Pancreas (tissue), 10 donors: ENCODE results near the gene ETFRF1. TPM values are rescaled to one million over a fixed set of nuclear protein-coding genes. Genes with fewer than 3 reads are reported as not detected.

Experiments
- ATAC-seq, 4 donors: fragments of 200-7000 bp; cut with Tn5 transposase; one replicate each; pipeline versions ENCODE4 v1.8.0 to v1.9.1; 2020; ENCODE audit warnings: mild to moderate bottlenecking in 4 of 4, moderate library complexity in 4 of 4
- DNase-seq, 6 donors: peaks; one replicate each; pipeline ENCODE4 v3.0.0-alpha.2; 2020
- FAIRE-seq: peaks from 2 replicates; lab custom pipeline; 2012; peaks lifted over from hg19 to GRCh38; lab: Jason Lieb, UNC
- H3K27ac ChIP-seq, 4 donors: fragments of 200-600 bp; sonication (generic); 1 replicate in 3 of 4; 2 replicates in 1 of 4; pipeline versions ENCODE4 v1.5.0 to v1.8.0; 2020
- H3K27me3 ChIP-seq, 4 donors: fragments of 200-600 bp; one replicate each; pipeline ENCODE4 v1.8.0; 2021
- H3K36me3 ChIP-seq, 3 donors: fragments of 200-600 bp; sonication (generic) in 1 of 3; one replicate each; pipeline versions ENCODE4 v1.5.0 to v1.8.0; 2020 to 2021
- H3K4me1 ChIP-seq, 3 donors: fragments of 200-600 bp; one replicate each; pipeline ENCODE4 v1.8.0; 2021
- H3K4me3 ChIP-seq, 4 donors: fragments of 200-600 bp; sonication (generic) in 2 of 4; one replicate each; pipeline versions ENCODE4 v1.5.0 to v1.8.0; 2020 to 2021
- H3K9me3 ChIP-seq, 4 donors: fragments of 200-600 bp; one replicate each; pipeline ENCODE4 v1.8.0; 2021
- CTCF ChIP-seq, 4 donors: fragments of 200-600 bp; sonication (generic) in 3 of 4; IDR thresholded peaks; one replicate each; pipeline versions ENCODE4 v1.5.0 to v1.8.0; 2021; ENCODE audit warnings: antibody characterized with exemption in 4 of 4
- WGBS, 2 donors: extraction: QIAGEN DNeasy Blood & Tissue Kit; methylation state at CpG; one replicate each; pipeline ENCODE4 v1.1.7; 2013; 5-methylcytosine and 5-hydroxymethylcytosine counted together
- intact Hi-C, 3 donors: fragments of 100-400 bp; cut with DNase I; formaldehyde crosslinking; loops; one replicate each; pipeline versions ENCODE4 v1.11.1 to v1.14.2; 2022
- polyA plus RNA-seq, 2 donors: library from polyadenylated mRNA; stranded (reverse); fragments of 200-250 nt; gene quantifications; one replicate each; pipeline ENCODE4 v1.2.3, GENCODE V29; 2013
- total RNA-seq, 6 donors: library from RNA; stranded (reverse); fragmentation: NEBNext Ultra II Directional in 4 of 6; extraction: Animal tissue kit (Norgen Biotek cat#: 25700) in 4 of 6; gene quantifications; one replicate each; pipeline versions ENCODE4 v1.2.1 to v1.2.4, GENCODE V29; 2021 to 2023
- donor health status: healthy with polysubstance abuse.
- donor health status: DM: no; HTN: no; CAD: no; lungs with moderate emphysema.
- donor health status: DM: no; HTN: no; CAD: no.
- donor health status: control.
- donor health status: control.
- donor health status: Bipolar disorder and iron deficiency.
- donor health status: DM: yes; HTN: yes; CAD: no.
- donor health status: DM: no; HTN: no; CAD: no.
- donor health status: DM: no; HTN: no; CAD: no.
- donor health status: DM: yes; HTN: yes; CAD: no.

ETFRF1 gene
- total and polyA plus RNA-seq, 8 donors = 8.3 to 26.1 (median 9.8) TPM

- Histone ChIP-seq H3K27me3 (no peaks in the 10 kb centered on the region), H3K4me1 (no peaks in the 10 kb centered on the region), H3K36me3 (peaks cover 0 to 4% (median 0%) of the 10 kb centered on the region in 3 donors), H3K9me3 (no peaks in the 10 kb centered on the region), H3K27ac (no peak overlapping the region), H3K4me3 (no peak overlapping the region)
- intact Hi-C loops = no loop called here
- DNase-seq (no peak), ATAC-seq (no peak), FAIRE-seq (no peak)
- WGBS, 2 donors = 97 to 99% methylated on average over 6 of the region's 6 CpGs
- no peak for TF ChIP-seq CTCF (IDR thresholded peaks at IDR 0.05)
Measured at GRCh38 chr12:25207411-25207810, 12.4 kb downstream of the ETFRF1 start.

DNA sequence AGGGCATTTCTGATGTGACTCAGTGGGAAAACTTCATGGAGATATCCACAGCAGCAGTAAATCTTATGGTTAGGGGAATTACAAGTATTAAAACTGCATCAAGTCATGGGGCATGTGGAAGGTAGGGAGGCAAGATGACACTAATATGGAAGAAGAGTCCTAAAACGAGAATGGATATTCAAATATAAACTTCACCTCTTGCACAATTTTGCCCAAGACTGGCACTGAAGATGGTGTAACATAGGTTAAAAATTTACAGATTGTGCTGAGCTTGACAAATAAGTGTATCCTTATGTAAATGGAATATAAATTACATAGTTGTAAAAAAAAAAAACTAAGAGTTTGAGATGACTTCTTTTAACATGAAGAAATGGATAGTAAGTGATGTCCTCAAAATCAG lies 12.8 kb downstream of the ETFRF1 start:
- ATAC-seq (no peak), DNase-seq (no peak), FAIRE-seq (no peak)
- no peak overlapping the region for H3K4me3 ChIP-seq
- peaks cover 0 to 4% (median 0%) of the 10 kb centered on the region in 3 donors for H3K36me3 ChIP-seq
- TF ChIP-seq CTCF (IDR thresholded peaks at IDR 0.05) = no peak
- no peaks in the 10 kb centered on the region for H3K9me3 ChIP-seq
- WGBS, 2 donors = 54 to 69% methylated on average over 1 of the region's 1 CpG
- intact Hi-C loops = no loop called here
- H3K27ac ChIP-seq = no peak overlapping the region
- H3K4me1 ChIP-seq = no peaks in the 10 kb centered on the region
- H3K27me3 ChIP-seq = no peaks in the 10 kb centered on the region

DNA sequence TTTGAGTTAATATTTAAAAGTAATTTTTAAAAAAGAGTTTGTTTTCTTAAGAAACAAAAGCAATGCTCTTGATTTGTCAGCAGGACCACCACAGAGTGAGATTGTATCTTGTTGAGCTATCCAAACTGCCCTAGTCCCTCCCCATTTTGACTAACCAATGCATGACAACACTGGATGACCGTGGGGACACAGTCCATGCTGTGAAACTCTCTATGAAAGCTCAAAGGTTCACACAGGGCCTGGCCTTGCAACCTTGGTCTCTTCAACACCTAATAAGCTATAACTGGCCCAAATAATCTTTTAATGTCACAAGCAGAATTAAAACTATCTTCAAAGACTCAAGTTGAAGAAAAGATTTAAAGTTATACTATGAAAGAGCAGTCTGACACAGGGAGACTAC lies 13.5 kb downstream of the ETFRF1 start:
- ATAC-seq = no peak
- Histone ChIP-seq H3K27ac (no peak overlapping the region), H3K4me1 (no peaks in the 10 kb centered on the region), H3K36me3 (peaks cover 0 to 4% (median 0%) of the 10 kb centered on the region in 3 donors), H3K9me3 (no peaks in the 10 kb centered on the region), H3K27me3 (no peaks in the 10 kb centered on the region), H3K4me3 (no peak overlapping the region)
- no peak for FAIRE-seq
- WGBS, 2 donors = 76 to 82% methylated on average over 1 of the region's 1 CpG
- no peak for DNase-seq
- intact Hi-C loops = no loop called here
- no peak for TF ChIP-seq CTCF (IDR thresholded peaks at IDR 0.05)

DNA sequence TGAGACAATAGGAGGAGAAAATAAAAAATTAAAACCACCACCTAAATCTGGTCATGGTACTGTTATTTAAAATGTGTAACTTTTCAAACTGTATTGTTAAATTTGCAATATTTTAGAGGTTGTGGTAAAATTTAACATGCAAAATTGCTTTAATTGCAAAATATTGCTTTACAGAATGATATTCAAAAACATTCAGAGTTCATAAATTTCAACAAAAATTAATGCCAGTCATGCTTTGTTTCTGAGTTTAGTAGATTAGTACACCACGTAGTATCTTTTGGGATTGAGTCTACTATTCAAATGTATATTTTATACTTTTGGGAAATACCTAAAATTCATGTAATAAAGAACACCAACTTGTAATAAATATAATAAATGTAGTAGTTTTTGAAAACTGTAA lies 18.3 kb downstream of the ETFRF1 start:
- FAIRE-seq (no peak), DNase-seq (no peak), ATAC-seq (no peak)
- intact Hi-C loops = no loop called here
- Histone ChIP-seq H3K36me3 (no peaks in the 10 kb centered on the region), H3K4me3 (no peak overlapping the region), H3K9me3 (no peaks in the 10 kb centered on the region), H3K27me3 (no peaks in the 10 kb centered on the region), H3K4me1 (peaks cover 0 to 6% (median 0%) of the 10 kb centered on the region in 3 donors), H3K27ac (no peak overlapping the region)
- 93 to 98% methylated on average over 1 of the region's 1 CpG for WGBS, 2 donors
- TF ChIP-seq CTCF (IDR thresholded peaks at IDR 0.05) = no peak

DNA sequence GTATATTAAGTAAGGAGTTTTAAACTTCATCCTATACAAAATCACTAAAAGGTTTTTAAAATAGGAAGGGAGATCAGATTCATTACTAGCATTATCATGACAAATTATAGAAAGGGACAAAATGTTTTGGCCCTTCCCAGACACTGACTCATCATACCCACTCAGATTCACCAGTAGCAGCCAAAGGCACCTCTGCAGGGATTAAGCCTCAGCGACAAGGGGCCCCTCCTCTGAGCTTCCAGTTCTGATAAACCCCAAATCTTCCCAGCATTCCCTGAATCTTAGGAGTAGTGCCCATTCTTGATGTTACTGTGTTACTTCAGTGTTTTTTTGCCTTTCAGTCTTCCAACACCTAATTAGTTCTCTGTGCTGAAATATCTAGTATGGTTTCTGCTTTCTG lies 41.2 kb downstream of the ETFRF1 start:
- Histone ChIP-seq H3K4me3 (no peak overlapping the region), H3K27ac (no peak overlapping the region), H3K36me3 (no peaks in the 10 kb centered on the region), H3K9me3 (no peaks in the 10 kb centered on the region), H3K4me1 (no peaks in the 10 kb centered on the region), H3K27me3 (no peaks in the 10 kb centered on the region)
- TF ChIP-seq CTCF (IDR thresholded peaks at IDR 0.05) = no peak
- DNase-seq = no peak
- WGBS, 2 donors = 50 to 75% methylated on average over 1 of the region's 1 CpG
- FAIRE-seq = no peak
- no peak for ATAC-seq
- intact Hi-C loops = no loop called here
